Measurements from ENCODE around the gene ZNF774.

Gene ZNF774

GRCh38 chr15:90307661-90308060 lies 44.4 kb upstream of the ZNF774 start:
- no peak for DNase-seq (ENCODE audit: low read depth in 1 of 2, low spot score in 1 of 2)
- no peak for TF ChIP-seq REST (IDR thresholded peaks at IDR 0.05; ENCODE audit: insufficient replicate concordance, low read depth)
- TF ChIP-seq CTCF (IDR thresholded peaks at IDR 0.05; ENCODE audit: insufficient read depth, low read length): no peak
- no peak for TF ChIP-seq SPI1 (IDR thresholded peaks at IDR 0.05; ENCODE audit: borderline replicate concordance, low read depth)
- no peak for TF ChIP-seq POLR2AphosphoS5 (IDR thresholded peaks at IDR 0.05; ENCODE audit: low read depth)
- TF ChIP-seq GABPA (IDR thresholded peaks at IDR 0.05; ENCODE audit: low read depth): no peak
- Histone ChIP-seq H3K27me3 (ENCODE audit: insufficient read depth, poor library complexity, severe bottlenecking) (no peaks in the 10 kb centered on the region), H3K4me3 (replicated peaks; ENCODE audit: insufficient read depth, low read length) (no peak overlapping the region), H3K27ac (replicated peaks) (no peak overlapping the region)

- no peak overlapping the region for H3K4me3 ChIP-seq (replicated peaks; ENCODE audit: insufficient read depth, low read length)
- H3K27me3 ChIP-seq (ENCODE audit: insufficient read depth, poor library complexity, severe bottlenecking): no peaks in the 10 kb centered on the region
- DNase-seq (ENCODE audit: low read depth in 1 of 2, low spot score in 1 of 2): no peak
- no peak for TF ChIP-seq GABPA (IDR thresholded peaks at IDR 0.05; ENCODE audit: low read depth)
- H3K27ac ChIP-seq (replicated peaks): no peak overlapping the region
These were observed 43.1 kb upstream of the ZNF774 start for GRCh38 chr15:90309020-90309419.

GRCh38 chr15:90315278-90315982 lies 36.7 kb upstream of the ZNF774 start:
- no peak for TF ChIP-seq GABPA (IDR thresholded peaks at IDR 0.05; ENCODE audit: low read depth)
- no peak for TF ChIP-seq REST (IDR thresholded peaks at IDR 0.05; ENCODE audit: insufficient replicate concordance, low read depth)
- no peak for TF ChIP-seq POLR2AphosphoS5 (IDR thresholded peaks at IDR 0.05; ENCODE audit: low read depth)
- TF ChIP-seq SPI1 (IDR thresholded peaks at IDR 0.05; ENCODE audit: borderline replicate concordance, low read depth): no peak
- TF ChIP-seq CTCF (IDR thresholded peaks at IDR 0.05; ENCODE audit: insufficient read depth, low read length): no peak
- Histone ChIP-seq H3K4me3 (replicated peaks; ENCODE audit: insufficient read depth, low read length) (no peak overlapping the region), H3K27me3 (ENCODE audit: insufficient read depth, poor library complexity, severe bottlenecking) (no peaks in the 10 kb centered on the region), H3K27ac (replicated peaks) (no peak overlapping the region)
- no peak for DNase-seq (ENCODE audit: low read depth in 1 of 2, low spot score in 1 of 2)

- H3K4me3 ChIP-seq (replicated peaks; ENCODE audit: insufficient read depth, low read length): no peak overlapping the region
- TF ChIP-seq REST (IDR thresholded peaks at IDR 0.05; ENCODE audit: insufficient replicate concordance, low read depth) (no peak), POLR2AphosphoS5 (IDR thresholded peaks at IDR 0.05; ENCODE audit: low read depth) (no peak), SPI1 (IDR thresholded peaks at IDR 0.05; ENCODE audit: borderline replicate concordance, low read depth) (no peak), GABPA (IDR thresholded peaks at IDR 0.05; ENCODE audit: low read depth) (no peak), CTCF (IDR thresholded peaks at IDR 0.05; ENCODE audit: insufficient read depth, low read length) (no peak)
- H3K27me3 ChIP-seq (ENCODE audit: insufficient read depth, poor library complexity, severe bottlenecking): no peaks in the 10 kb centered on the region
- no peak overlapping the region for H3K27ac ChIP-seq (replicated peaks)
- no peak for DNase-seq (ENCODE audit: low read depth in 1 of 2, low spot score in 1 of 2)
These were observed 35.9 kb upstream of the ZNF774 start for GRCh38 chr15:90316139-90316538.

Measured in HL-60 (cell line).